AG10803 (cell line): ENCODE data around the gene CD72.
"Not testable (repeated sequence)": the region's sequence is repeated elsewhere in the genome, so short reads cannot be mapped to it uniquely, and the experiment has no call there.

Experiments used
- DNase-seq: peaks from one replicate; pipeline ENCODE4 v3.0.0; 2010; ENCODE audit warnings: low read depth
- H3K4me3 ChIP-seq: 2 replicates; pipeline ENCODE4 v1.5.1; 2011; ENCODE audit warnings: mild to moderate bottlenecking, low read length, control low read depth
- TF ChIP-seq, protein P1 (sequence below): conservative IDR thresholded peaks from 2 replicates; pipeline ENCODE4 v1.5.1; 2011; ENCODE audit warnings: mild to moderate bottlenecking, low read length, control low read depth, inconsistent platforms

The CD72 gene

DNA sequence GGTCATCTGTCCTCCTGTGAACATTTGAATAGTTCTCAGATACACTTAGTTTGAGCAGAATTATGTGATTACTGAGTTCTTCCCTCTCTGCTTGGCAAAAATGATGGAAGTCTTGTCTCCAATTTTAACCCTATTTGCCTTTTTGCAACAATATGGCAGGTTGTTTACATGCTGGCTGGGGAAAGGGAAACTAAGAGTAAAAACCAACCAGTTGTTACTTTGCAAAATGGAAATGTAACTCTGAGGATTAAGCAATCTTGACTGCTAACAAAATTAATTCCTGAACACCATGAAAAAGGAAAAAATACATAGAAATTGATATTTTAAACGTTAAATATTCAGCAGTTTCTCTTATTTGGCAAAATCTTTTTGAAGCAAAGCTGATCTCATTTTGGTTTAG is 21.4 kb upstream of the CD72 start:
- TF ChIP-seq, protein P1, sequence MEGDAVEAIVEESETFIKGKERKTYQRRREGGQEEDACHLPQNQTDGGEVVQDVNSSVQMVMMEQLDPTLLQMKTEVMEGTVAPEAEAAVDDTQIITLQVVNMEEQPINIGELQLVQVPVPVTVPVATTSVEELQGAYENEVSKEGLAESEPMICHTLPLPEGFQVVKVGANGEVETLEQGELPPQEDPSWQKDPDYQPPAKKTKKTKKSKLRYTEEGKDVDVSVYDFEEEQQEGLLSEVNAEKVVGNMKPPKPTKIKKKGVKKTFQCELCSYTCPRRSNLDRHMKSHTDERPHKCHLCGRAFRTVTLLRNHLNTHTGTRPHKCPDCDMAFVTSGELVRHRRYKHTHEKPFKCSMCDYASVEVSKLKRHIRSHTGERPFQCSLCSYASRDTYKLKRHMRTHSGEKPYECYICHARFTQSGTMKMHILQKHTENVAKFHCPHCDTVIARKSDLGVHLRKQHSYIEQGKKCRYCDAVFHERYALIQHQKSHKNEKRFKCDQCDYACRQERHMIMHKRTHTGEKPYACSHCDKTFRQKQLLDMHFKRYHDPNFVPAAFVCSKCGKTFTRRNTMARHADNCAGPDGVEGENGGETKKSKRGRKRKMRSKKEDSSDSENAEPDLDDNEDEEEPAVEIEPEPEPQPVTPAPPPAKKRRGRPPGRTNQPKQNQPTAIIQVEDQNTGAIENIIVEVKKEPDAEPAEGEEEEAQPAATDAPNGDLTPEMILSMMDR = no peak
- H3K4me3 ChIP-seq = no peak overlapping the region
- DNase-seq = no peak

DNA sequence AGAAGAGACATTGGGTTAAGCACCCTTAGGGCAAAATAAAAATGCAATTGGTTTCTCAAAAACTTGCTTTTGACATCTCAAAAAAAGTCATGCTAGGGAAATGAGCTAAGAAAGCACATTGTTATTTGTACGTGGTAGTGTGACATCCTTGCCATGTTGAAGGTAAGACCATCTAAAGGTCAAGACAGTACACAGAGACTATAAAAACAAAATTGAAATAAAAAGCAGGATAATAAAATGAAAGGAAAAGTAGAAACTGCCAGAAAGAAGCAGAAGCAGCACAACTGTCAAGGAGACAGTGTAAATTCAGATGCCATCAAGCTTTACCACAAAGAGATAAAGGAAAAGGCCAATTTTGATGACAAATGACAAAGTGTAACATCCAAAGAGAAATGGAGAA is 21.0 kb upstream of the CD72 start:
- H3K4me3 ChIP-seq = not testable (repeated sequence)

DNA sequence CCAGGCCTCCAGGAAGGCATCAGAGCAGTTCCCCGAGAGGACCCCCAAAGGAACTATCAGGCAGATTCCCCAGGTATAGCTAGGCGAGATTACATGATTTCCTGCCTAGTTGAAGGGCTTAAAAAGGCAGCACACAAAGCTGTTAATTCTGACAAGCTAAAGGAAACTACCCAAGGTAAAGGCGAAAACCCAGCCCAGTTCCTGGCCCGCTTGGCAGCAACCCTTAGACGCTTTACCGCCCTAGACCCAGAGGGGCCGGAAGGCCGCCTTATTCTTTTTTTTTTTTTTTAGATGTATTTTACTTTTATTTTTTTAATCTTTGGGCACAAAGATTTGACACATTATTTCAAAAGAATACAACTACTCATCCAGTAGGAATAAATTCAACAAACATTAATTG is 20.5 kb upstream of the CD72 start:
- DNase-seq, H3K4me3 ChIP-seq: not testable (repeated sequence)

More for the DNA sequence above, 21.0 kb upstream of the CD72 start:
- DNase-seq = not testable (repeated sequence)

- not testable (repeated sequence) for H3K4me3 ChIP-seq, DNase-seq
Measured at GRCh38 chr9:35637427-35637955, 19.3 kb upstream of the CD72 start.

- H3K4me3 ChIP-seq, DNase-seq: not testable (repeated sequence)
Measured at GRCh38 chr9:35636877-35637246, 18.6 kb upstream of the CD72 start.

- DNase-seq = no peak
- H3K4me3 ChIP-seq = no peak overlapping the region
- TF ChIP-seq, protein P1 = no peak
Measured at GRCh38 chr9:35636135-35636876, 18.1 kb upstream of the CD72 start.

- DNase-seq = no peak
- H3K4me3 ChIP-seq = no peak overlapping the region
- TF ChIP-seq, protein P1 = no peak
Measured at GRCh38 chr9:35635730-35636129, 17.5 kb upstream of the CD72 start.

GRCh38 chr9:35629597-35629996 is 11.4 kb upstream of the CD72 start:
- no peak overlapping the region for H3K4me3 ChIP-seq
- no peak for DNase-seq
- TF ChIP-seq, protein P1 = no peak

DNA sequence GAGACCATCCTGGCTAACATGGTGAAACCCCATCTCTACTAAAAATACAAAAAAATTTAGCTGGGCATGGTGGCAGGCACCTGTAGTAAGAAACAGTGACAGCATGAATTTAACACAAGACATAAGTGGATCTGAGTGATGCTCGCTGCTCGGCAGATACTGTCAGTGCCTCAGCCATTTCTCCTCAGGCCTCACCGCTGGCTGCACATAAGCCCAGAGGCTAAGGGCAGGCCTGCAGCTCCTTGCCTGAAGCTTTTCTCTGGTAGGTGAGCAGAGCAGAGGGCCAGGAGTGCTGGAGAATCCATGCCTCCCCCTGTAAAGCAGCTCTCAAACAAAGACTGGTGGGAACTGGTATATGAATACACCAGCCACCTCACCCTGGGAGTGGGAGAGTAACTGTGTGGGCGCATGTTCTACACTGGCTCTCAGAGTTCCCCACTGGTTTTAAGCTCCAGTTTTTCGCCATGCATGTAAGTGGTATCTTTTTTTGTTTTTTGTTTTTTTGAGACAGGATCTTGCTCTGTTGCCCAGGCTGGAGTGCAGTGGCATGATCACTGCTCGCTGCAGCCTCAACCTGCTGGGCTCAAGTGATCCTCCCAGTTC is 10.3 kb upstream of the CD72 start:
- TF ChIP-seq, protein P1 = no peak
- no peak overlapping the region for H3K4me3 ChIP-seq
- no peak for DNase-seq
